ENCODE measurements around the gene TTPAL.

Gene TTPAL, protein sequence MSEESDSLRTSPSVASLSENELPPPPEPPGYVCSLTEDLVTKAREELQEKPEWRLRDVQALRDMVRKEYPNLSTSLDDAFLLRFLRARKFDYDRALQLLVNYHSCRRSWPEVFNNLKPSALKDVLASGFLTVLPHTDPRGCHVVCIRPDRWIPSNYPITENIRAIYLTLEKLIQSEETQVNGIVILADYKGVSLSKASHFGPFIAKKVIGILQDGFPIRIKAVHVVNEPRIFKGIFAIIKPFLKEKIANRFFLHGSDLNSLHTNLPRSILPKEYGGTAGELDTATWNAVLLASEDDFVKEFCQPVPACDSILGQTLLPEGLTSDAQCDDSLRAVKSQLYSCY

GRCh38 chr20:44475694-44476560, at the start of gene TTPAL:
Gene TTPAL (plus strand): TSS chr20:44475874. CDS start chr20:44480000, 4,126 bp downstream.
- peak; percentile 89 for DNase-seq

GRCh38 chr20:44425923-44426322, 49.8 kb upstream of the TTPAL start:
- no peak for DNase-seq

DNA sequence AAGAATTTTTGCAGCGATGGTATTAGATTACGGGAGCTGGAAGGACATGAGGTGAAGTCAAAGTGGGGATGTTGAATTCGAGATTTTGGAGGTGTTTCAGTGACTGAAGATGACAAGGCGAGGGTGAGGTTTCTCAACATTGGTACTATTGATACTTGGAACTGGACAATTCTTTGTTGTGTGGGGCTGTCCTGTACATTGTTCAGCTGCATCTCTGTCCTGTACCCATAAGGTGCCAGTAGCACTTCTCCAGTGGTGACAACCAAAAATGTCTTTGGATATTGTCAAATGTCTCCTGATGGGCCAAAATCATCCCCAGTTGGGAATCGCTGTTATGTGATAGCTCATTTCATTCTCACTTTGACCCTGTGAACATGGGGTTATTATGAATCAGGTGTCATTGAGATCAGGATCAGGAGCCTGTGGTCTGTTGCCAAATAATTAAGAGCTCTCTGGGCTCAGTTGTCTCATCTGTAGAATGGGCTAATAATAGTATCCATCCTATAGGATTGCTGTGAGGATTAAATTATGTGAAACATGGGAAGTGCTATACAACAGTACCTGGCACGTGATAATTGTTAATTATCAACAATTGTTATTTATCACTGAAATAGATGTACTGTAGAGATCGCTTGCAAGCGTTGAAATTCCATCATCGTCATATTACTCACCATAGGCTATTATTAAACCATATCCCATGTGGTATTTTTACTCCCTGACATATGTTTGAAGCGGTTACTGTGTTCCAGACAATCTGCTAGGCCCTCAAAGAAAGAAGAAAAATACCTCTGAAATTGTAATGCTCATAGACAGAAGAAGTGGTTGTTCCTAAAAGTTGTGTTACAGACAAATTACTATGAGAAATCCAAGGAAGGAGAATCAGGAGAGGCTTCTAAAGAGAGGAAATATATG, 48.5 kb upstream of the TTPAL start:
- DNase-seq = no peak

DNA sequence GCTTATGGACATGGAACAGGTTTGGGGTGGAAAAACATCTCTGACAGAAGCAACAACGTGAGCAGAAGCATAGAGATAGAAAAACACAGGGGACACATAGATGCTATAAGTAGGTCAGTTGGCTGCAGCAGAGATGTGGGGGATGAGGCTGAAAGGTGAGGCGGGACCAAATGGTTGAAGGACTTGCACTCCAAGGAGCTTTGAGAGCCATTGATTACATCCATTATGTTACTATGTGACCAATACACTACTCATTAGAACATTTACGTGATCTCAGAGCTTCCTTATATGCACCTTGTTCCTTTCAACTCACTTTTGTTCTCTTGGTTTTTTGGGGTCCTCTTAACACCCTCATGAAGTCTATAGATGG, 47.9 kb upstream of the TTPAL start:
- no peak for DNase-seq

GRCh38 chr20:44428174-44429016, 47.3 kb upstream of the TTPAL start:
- no peak for DNase-seq

- no peak for DNase-seq
Observed at GRCh38 chr20:44429017-44429339, 46.7 kb upstream of the TTPAL start.

- DNase-seq = no peak
Observed at GRCh38 chr20:44429419-44430269, 46.0 kb upstream of the TTPAL start.

DNA sequence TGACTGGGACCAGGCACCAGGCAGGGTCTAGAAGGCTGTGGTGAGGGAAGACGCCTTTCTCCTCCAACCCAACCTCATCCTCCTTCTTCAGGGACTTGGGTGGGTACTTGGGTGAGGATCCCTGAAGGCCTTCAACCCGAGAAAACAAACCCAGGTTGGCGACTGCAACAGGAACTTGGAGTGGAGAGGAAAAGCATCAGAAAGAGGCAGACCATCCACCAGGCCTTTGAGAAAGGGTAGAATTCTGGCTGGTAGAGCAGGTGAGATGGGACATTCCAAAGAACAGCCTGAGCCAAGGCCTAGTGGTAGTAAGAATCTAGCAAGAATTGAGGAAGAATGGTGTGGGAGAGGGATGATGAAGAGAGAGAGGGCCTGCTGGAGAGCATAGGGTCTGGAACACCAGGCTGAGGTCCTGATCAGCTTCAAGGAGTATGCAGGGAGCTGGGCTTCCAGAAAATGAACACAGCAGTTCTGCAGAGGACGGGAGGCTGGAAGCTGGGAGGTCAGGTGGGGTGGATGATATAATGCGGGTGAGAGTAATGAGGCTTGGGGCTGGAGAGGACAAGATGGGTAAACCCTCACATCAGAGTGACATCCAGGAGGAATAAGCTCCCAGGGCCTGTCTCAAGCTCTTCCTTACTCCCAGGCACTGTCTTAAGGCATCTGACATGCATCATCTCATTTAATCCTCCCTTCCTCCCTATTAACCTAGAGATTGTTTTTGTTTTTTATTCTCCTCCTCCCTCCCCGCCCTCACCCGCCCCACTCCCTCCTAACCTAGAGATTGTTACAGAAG, 45.2 kb upstream of the TTPAL start:
- DNase-seq = no peak

- DNase-seq = no peak
Observed at GRCh38 chr20:44431118-44431501, 44.6 kb upstream of the TTPAL start.

GRCh38 chr20:44431502-44432234, 44.0 kb upstream of the TTPAL start:
- DNase-seq = no peak

DNA sequence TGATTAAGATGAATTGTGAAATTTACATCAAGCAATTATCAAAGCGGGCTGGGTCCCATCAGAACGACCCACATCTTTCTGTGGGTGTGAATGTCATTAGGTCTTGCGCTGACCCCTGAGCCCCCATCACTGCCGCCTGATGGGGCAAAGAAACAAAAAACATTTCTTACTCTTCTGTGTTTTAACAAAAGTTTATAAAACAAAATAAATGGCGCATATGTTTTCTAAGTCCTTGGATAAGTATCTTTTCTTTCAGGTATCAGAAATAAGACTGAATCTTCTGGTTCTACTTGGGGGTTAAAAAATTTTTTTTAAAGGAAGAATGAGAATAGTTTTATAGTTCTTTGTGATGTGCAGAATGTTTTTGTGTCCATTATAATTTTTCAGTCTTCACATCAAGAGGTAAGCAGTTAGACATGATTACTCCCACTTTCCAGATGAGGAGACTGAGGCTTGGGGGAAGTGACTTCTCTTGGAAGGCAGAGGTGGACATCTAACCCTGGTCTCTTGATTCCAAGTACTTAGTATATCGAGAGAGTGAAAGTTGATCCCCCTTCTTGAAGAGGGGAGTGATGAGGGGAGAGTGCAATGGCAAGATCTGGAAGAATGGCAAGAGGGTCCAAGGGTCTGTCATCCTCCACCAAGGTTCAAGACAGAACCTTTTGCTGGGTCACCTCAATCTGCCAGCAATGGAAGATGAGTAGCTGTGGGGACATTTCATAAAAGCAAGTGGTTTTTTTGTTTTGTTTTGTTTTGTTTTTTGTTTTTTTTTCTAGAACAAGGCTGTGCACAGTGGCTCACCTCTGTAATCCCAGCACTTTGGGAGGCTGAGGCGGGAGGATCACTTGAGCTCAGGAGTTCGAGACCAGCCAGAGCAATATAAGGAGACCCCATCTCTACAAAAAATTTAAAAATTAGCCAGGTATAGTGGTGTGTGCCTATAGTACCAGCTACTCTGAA, 42.8 kb upstream of the TTPAL start:
- DNase-seq = no peak

DNA sequence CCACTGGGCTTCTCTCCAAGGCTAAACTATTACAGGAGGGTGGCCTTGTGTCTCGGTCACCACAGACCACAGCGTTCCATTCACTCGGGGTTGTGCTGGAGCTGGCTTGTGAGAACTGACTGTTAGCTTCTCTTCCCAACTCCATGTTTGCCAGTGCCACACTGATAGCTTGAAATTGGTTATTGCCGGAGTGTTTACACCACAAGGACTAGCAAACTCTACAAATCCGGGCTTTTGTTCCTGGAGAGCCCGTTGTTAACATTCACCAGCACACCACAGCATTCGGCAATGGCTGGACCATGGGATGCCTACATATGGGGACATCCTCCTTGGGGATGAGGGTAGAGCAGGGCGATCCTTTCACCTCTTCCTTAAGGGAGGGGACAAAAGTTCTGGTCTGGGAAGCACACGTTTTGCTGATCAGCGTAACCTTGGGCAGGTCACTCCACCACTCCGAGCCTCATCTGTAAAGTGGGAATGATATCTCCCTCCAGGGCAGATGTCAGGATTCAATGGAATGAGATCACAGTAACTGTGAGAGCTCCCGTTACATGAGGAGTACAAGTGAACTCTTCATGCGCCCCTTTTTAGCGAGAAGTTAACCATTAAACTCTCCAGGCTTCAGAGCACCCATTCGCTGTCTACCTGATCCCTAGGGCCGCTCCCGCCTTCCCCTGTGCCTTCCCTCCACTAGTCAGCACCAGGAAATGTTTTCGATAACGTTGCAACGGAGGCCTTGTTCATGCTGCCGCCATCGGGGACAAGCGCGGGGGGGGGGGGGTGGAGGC, 41.7 kb upstream of the TTPAL start:
- no peak for DNase-seq

GRCh38 chr20:44435630-44436335, 39.9 kb upstream of the TTPAL start:
- no peak for DNase-seq

- no peak for DNase-seq
Observed at GRCh38 chr20:44436393-44436792, 39.3 kb upstream of the TTPAL start.

DNA sequence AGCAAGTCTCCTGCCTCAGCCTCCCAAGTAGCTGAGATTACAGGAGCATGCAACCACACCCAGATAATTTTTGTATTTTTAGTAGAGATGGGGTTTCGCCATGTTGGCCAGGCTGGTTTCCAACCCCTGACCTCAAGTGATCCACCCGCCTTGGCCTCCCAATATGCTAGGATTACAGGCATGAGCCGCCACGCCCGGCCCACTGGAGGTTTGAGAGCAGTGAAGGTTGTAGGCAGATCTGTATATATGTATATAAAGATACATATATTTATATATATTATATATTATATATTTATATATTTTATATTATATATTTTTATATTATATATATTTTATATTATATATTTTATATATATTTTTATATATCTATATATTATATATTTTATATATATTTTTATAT, 38.2 kb upstream of the TTPAL start:
- DNase-seq = no peak

GRCh38 chr20:44438782-44439181, 36.9 kb upstream of the TTPAL start:
- DNase-seq = no peak

- DNase-seq = no peak
Observed at GRCh38 chr20:44439318-44439717, 36.4 kb upstream of the TTPAL start.

Measured in CD4-positive, alpha-beta T cell treated with Interleukin-15 for 1 hour (primary cell).